Muscle of arm (tissue), 14 donors: ENCODE results near the gene TTC36. TPM values are rescaled to one million over a fixed set of nuclear protein-coding genes. Genes with fewer than 3 reads are reported as not detected.
"Not testable (repeated sequence)": the region's sequence is repeated elsewhere in the genome, so short reads cannot be mapped to it uniquely, and the experiment has no call there.

Experiments used
- DNase-seq: peaks from one replicate; pipeline ENCODE4 v3.0.0-alpha.2; 2013
- long read RNA-seq, 11 donors: transcript quantifications; one replicate each; lab custom pipeline, GENCODE V29; 2026
- polyA plus RNA-seq, 12 donors: library from polyadenylated mRNA; unstranded; fragments of 120-200 nt; gene quantifications; one replicate each; pipeline ENCODE4 v1.2.1, GENCODE V29; 2013; ENCODE audit not compliant: insufficient read length in 12 of 12

TTC36 gene, protein sequence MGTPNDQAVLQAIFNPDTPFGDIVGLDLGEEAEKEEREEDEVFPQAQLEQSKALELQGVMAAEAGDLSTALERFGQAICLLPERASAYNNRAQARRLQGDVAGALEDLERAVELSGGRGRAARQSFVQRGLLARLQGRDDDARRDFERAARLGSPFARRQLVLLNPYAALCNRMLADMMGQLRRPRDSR
- 1 to 10 TPM in 9 of 12 donors, under 1 TPM in 1, not detected in 2; 0.76 to 3.9 (median 1.7) TPM for polyA plus RNA-seq
- long read RNA-seq, donor 1: 0 reads
- long read RNA-seq, donor 2: 0 reads
- long read RNA-seq, donor 3: 0 reads
- long read RNA-seq, donor 4: 0 reads
- long read RNA-seq, donor 5: 0 reads
- long read RNA-seq, donor 6: 0 reads
- long read RNA-seq, donor 7: 0 reads
- long read RNA-seq, donor 8: 0 reads
- long read RNA-seq, donor 9: 0 reads
- long read RNA-seq, donor 10: 0 reads
- long read RNA-seq, donor 11: 0 reads

DNA sequence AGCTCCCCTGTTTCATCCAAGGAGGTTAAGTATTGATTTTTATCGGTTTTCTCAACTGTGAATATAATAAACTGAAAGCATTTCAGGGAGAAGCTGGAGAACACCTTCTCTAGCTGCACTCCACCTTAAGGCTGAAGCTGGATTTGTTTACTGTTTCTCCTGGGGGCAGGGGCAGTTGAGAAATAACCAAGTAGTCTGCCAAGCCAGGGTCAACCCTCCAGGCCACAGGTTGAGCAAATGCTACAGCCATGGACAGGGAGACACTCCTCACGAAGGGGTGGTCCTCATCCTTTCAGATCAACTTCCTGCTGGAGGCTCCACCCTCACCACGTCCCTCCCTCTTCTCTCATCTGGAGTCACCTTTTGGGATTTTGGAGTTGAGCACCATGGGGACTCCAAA is at the start of gene TTC36:
TTC36 (plus strand) TSS at position 366 of the 400 bp plus-strand sequence; CDS start at position 387, 21 bp downstream.
- no peak for DNase-seq

DNA sequence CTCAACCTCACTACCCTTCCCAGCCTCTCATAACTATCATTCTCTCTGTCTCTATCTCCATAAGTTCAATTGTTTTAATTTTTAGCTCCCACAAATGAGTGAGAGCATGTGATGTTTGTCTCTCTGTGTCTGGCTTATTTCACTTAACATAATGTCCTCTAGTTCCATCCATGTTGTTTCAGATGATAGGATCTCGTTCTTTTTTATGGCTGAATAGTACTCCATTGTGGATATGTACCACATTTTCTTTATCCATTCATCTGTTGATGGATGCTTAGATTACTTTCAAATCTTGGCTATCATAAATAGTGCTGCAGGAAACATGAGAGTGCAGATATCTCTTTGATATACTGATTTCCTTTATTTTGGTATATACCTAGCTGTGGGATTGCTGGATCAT is 46.0 kb upstream of the TTC36 start:
- not testable (repeated sequence) for DNase-seq

DNA sequence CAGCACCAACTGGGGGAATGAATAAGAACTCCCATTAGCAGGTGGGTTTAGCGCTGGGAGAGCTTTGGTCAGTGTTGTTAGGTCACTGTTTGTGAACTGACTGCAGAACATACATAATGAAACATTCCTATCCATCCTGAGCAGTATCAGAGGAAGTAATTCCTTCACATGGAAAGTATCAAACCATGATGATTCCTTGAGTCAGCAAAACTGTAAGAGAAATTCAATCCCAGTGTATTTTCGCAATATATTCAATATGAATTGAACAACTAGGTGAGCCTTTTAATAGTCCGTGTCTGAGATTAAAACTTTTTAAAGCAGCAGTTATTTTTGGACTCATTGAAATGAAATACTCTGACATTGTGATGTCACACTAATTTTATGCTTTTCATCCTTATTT is 42.9 kb upstream of the TTC36 start:
- DNase-seq: no peak

DNA sequence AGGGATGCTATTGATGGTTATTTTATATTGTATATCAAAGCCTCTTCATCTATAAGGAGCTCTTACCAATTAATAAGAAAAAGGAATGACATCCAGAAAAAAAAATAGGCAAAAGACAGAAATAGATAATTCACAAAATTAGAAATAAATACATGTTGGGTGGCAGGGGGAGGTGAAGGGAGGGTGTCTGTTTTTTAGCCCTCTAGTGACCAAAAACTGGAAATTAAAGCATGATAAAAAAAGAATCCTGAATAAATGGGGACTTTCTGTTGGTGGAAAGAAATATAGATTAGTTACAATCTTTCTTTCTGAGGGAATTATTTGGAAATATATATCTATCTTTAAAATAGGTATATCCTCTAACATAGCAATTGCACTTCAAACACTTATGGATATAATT is 42.0 kb upstream of the TTC36 start:
- no peak for DNase-seq

DNA sequence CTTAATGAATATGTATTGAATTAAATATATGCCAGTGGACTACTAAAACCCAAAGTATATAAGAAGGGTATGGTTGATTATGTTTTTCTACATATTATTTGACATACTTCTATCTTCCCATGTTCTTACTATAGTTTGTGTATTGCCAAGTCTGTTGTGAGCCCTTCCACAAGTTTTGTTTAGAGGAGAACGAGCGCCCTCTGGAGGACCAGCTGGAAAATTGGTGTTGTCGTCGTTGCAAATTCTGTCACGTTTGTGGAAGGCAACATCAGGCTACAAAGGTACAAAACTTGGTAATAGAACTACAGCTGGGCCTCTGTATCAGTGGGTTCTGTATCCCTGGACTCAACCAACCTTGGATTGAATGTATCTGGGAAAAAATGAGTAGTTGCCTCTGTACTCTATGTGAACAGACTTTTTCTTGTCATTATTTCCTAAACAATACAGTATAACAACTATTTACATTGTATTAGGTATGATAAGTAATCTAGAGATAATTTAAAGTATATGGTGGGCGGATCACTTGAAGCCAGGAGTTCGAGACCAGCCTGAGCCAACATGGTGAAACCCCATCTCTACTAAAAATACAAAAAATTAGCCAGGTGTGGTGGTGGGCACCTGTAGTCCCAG is 38.7 kb upstream of the TTC36 start:
- DNase-seq: peak; percentile 84

DNA sequence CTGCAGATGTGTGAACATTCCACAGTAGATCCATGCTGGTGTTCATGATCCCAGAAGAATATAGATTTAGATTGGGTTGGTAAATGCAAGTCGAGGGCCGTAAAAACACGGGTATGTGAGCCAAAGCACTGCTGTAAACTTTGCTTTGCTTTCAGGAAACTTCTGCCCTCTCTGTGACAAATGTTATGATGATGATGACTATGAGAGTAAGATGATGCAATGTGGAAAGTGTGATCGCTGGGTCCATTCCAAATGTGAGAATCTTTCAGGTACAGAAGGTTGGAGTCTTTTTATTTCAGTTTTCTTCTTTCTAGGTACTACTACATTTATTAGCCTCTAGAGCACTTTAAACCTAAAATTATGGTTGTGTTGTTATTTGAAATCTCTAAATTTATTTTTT is 36.2 kb upstream of the TTC36 start:
- no peak for DNase-seq

DNA sequence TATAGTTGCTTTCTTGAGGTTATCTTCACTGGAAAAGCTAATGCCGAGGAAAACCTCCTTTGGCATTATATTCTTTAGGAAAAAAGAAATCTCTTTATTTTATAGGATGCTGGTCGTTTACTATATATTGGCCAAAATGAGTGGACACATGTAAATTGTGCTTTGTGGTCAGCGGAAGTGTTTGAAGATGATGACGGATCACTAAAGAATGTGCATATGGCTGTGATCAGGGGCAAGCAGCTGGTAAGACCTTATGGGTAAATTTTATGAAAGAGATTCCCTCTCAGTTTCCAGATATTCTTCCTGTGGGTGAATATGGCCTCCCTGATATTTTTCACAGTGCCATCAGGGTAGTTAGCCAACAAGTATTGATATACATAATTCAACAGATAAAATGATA is 29.4 kb upstream of the TTC36 start:
- no peak for DNase-seq

DNA sequence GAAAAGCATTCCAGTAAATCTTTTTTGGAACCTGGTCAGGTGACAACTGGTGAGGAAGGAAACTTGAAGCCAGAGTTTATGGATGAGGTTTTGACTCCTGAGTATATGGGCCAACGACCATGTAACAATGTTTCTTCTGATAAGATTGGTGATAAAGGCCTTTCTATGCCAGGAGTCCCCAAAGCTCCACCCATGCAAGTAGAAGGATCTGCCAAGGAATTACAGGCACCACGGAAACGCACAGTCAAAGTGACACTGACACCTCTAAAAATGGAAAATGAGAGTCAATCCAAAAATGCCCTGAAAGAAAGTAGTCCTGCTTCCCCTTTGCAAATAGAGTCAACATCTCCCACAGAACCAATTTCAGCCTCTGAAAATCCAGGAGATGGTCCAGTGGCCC is 24.1 kb upstream of the TTC36 start:
- DNase-seq: no peak

DNA sequence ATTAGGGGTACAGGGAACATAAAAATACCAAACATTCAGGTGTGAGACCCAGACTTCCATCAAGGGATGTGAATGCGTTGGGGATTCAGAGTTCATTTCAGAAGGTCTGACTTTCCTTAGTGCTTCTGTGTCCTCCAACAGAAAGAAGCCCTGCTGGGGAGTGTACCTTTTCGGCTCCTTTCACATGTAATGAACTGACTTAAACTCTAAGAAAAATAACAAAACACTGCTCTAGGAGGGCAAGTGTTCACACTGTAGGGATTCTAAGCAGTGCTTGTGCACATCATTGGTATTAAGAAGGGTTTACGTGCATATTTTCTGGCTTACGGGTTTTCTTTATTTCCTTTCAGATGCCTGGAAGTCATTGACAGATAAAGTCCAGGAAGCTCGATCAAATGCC is 15.7 kb upstream of the TTC36 start:
- no peak for DNase-seq

DNA sequence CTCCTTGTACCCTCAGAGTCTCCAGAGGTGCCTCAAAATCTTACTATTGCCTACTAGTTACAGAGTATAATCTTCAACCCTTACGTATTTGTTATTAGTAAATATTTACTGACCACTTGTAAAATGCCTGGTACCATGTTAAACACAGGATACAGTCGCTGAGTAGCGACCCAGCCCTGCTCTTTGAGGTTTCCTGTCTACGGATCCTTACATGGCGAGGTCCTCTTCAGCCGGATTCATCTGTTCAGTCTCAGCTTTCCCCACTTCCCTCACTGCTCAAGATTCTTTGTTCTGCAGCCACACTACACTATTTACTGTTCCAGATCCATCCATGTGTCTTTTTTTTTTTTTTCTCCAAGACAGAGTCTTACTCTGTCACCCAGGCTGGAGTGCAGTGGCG is 13.2 kb upstream of the TTC36 start:
- DNase-seq: no peak

DNA sequence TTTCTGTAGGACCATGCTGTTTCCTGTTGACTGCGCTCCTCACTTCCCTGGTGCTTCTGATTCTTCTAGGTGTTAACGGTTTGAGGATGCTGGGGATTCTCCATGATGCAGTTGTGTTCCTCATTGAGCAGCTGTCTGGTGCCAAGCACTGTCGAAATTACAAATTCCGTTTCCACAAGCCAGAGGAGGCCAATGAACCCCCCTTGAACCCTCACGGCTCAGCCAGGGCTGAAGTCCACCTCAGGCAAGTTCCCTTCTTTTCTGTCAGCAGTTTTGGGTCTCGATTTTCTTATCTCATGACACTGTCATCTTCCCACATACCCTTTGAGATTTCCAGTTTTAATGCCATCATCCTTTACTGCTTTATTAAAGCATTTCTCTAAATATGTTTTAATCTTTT is 7.7 kb upstream of the TTC36 start:
- no peak for DNase-seq

DNA sequence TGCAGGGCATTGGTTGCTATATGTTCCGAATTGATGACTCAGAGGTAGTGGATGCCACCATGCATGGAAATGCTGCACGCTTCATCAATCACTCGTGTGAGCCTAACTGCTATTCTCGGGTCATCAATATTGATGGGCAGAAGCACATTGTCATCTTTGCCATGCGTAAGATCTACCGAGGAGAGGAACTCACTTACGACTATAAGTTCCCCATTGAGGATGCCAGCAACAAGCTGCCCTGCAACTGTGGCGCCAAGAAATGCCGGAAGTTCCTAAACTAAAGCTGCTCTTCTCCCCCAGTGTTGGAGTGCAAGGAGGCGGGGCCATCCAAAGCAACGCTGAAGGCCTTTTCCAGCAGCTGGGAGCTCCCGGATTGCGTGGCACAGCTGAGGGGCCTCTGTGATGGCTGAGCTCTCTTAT is 5.4 kb upstream of the TTC36 start:
- no peak for DNase-seq

DNA sequence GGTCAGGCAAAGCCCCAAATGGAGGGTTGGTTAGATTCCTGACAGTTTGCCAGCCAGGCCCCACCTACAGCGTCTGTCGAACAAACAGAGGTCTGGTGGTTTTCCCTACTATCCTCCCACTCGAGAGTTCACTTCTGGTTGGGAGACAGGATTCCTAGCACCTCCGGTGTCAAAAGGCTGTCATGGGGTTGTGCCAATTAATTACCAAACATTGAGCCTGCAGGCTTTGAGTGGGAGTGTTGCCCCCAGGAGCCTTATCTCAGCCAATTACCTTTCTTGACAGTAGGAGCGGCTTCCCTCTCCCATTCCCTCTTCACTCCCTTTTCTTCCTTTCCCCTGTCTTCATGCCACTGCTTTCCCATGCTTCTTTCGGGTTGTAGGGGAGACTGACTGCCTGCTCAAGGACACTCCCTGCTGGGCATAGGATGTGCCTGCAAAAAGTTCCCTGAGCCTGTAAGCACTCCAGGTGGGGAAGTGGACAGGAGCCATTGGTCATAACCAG is 4.7 kb upstream of the TTC36 start:
- no peak for DNase-seq

DNA sequence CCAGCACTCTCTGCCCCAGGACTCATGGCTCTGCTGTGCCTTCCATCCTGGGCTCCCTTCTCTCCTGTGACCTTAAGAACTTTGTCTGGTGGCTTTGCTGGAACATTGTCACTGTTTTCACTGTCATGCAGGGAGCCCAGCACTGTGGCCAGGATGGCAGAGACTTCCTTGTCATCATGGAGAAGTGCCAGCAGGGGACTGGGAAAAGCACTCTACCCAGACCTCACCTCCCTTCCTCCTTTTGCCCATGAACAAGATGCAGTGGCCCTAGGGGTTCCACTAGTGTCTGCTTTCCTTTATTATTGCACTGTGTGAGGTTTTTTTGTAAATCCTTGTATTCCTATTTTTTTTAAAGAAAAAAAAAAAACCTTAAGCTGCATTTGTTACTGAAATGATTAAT is 2.9 kb upstream of the TTC36 start:
- DNase-seq: no peak

DNA sequence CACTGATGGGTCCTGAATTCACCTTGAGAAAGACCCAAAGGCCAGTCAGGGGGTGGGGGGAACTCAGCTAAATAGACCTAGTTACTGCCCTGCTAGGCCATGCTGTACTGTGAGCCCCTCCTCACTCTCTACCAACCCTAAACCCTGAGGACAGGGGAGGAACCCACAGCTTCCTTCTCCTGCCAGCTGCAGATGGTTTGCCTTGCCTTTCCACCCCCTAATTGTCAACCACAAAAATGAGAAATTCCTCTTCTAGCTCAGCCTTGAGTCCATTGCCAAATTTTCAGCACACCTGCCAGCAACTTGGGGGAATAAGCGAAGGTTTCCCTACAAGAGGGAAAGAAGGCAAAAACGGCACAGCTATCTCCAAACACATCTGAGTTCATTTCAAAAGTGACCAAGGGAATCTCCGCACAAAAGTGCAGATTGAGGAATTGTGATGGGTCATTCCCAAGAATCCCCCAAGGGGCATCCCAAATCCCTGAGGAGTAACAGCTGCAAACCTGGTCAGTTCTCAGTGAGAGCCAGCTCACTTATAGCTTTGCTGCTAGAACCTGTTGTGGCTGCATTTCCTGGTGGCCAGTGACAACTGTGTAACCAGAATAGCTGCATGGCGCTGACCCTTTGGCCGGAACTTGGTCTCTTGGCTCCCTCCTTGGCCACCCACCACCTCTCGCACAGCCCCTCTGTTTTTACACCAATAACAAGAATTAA is 2.4 kb upstream of the TTC36 start:
- no peak for DNase-seq

DNA sequence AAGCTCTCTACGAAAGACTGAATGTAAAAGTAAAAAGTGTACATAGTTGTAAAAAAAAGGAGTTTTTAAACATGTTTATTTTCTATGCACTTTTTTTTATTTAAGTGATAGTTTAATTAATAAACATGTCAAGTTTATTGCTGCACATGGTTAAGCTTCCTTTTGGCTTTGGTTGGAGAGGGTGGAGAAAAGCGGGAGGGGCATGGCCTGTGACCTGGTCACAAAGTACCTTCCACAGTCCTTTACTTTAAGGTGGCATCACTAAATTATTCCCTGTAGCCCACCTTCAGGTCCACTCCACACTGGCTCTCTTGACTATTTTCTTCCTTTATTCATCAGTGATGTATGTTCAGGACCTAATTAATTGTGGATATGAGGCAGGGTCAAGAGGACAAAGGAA is 586 bp upstream of the TTC36 start:
- DNase-seq: no peak

DNA sequence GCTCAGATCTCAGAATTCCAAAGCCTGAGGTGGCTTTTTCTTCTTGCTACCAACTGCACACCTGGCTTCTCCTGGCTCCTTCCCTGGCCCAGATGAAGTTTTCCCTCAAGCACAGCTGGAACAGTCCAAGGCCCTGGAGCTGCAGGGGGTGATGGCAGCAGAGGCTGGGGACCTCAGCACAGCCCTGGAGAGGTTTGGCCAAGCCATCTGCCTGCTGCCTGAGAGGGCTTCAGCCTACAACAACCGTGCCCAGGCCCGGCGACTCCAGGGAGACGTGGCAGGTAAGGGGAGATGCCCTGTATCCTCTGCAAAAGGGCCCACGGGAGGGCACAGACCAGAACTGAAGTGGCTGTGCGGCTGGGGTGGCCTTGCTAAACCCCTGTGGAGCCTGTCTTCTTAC is 1.2 kb downstream of the TTC36 start:
- DNase-seq: no peak

DNA sequence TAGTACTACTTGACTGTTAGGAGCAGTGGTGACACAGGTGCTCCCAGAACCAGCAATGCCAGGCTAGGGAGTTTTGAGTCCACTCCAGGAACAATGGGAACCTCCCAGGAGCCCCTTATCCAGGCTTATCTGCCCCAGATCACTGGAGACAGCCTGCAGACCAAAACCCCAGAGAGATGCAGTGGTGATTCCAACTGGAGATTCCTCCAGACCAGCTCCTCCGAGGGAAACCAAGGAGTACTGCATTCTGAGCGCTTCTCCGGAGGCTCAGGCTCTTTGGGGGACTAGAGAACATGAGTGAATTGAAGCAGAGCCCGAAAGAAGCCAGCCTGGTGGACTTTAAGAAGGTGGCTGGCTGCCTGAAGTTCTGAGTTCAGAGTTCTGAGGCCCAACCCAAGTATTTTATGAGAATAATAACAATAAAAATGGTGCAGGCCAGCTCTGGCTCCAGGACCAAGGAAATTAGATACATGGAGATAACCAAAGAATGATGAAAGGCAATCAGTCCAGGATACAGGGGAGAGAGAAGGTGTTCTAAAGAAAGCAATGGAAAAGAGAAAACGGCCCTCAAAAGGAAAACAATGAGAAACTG is 2.4 kb downstream of the TTC36 start:
- DNase-seq: no peak

DNA sequence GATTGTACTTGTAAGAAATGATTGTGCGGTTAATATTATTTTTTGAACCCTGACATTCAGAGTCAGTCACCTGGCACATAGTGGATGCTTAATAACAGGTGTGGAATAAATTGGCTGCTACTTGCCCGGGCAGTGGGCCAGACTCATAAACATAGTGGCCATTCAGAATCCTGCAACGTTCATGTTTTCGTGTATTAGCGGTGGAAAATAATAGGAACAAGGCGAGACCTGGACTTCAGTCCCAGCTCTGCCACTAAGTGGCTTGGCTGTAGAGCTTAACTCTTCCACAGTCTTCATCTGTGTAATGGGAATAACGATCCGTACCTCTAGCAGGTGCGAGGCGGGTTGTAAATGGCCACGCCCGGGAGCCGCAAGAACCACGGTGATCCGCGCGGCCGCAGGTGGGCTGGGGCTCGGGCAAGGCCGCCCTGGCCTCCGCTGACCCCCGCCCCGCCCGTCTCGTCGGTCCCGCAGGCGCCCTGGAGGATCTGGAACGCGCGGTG is 3.0 kb downstream of the TTC36 start:
- peak; percentile 29 for DNase-seq

DNA sequence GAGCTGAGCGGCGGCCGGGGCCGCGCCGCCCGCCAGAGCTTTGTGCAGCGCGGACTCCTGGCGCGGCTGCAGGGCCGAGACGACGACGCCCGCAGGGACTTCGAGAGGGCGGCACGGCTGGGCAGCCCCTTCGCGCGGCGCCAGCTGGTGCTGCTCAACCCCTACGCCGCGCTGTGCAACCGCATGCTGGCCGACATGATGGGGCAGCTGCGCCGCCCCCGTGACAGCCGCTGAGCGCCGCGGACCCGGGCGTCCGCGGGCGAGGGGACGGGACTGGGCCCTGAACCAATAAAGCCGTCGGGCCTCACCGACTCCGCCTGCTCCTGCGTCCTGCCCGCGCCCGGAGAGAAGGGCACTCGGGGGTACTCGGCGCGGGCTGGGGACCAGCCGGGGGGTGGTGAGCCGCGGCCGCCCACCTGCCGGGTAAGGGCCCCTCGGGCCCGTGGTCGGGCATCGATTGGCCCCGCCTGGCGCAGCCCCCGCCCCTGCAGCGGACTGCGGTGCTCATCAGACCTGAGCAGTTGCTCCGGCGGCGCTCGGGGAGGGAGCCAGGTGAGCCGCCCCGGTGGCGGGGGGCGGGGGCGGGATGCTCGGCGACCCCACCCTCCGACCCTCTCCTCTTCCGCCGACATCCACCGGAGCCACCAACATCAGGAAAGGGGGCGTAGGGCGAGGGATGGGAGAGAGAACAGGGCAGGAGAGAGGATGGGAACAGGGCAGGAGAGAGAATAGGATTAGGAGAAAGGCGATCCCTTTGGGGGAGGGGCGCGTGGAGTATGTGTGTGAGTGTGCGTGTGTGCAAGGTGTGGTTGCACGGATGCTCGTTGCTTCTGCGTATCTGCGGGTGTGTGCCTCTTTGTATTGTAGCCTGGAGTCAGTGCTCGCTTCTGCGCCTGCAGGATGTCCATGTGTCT is 3.7 kb downstream of the TTC36 start, which contains the start of gene TMEM25:
TMEM25 (plus strand) TSS at position 510 of the 914 bp plus-strand sequence. CDS start 610 bp downstream, outside the sequence.
- peak; percentile 55 for DNase-seq
